Activated T-cell treated with anti-CD3 and anti-CD28 coated beads for 48 hours (primary cell): ENCODE measurements around the gene SUCLG2.

ENCODE experiments used
- DNase-seq: peaks from one replicate; pipeline ENCODE4 v3.0.0-alpha.2; 2020; ENCODE audit warnings: low read depth

SUCLG2 gene

GRCh38 chr3:67509471-67510075 is 144.8 kb downstream of the SUCLG2 start:
- DNase-seq = no peak

GRCh38 chr3:67507584-67507983 is 146.8 kb downstream of the SUCLG2 start:
- DNase-seq = no peak

- no peak for DNase-seq
Measured at GRCh38 chr3:67500709-67501108, 153.7 kb downstream of the SUCLG2 start.

GRCh38 chr3:67497746-67498145 is 156.7 kb downstream of the SUCLG2 start:
- no peak for DNase-seq

- DNase-seq = no peak
Measured at GRCh38 chr3:67495751-67496150, 158.7 kb downstream of the SUCLG2 start.

- no peak for DNase-seq
Measured at GRCh38 chr3:67493808-67494207, 160.6 kb downstream of the SUCLG2 start.

- DNase-seq = no peak
Measured at GRCh38 chr3:67490658-67491057, 163.8 kb downstream of the SUCLG2 start.

- no peak for DNase-seq
Measured at GRCh38 chr3:67489816-67490215, 164.6 kb downstream of the SUCLG2 start.

GRCh38 chr3:67487564-67488114 is 166.8 kb downstream of the SUCLG2 start:
- no peak for DNase-seq

- no peak for DNase-seq
Measured at GRCh38 chr3:67486883-67487282, 167.5 kb downstream of the SUCLG2 start.

GRCh38 chr3:67484085-67484484 is 170.3 kb downstream of the SUCLG2 start:
- no peak for DNase-seq

- no peak for DNase-seq
Measured at GRCh38 chr3:67481126-67481525, 173.3 kb downstream of the SUCLG2 start.

GRCh38 chr3:67478423-67478822 is 176.0 kb downstream of the SUCLG2 start:
- DNase-seq = no peak

- no peak for DNase-seq
Measured at GRCh38 chr3:67474311-67474710, 180.1 kb downstream of the SUCLG2 start.

- DNase-seq = no peak
Measured at GRCh38 chr3:67472674-67473201, 181.7 kb downstream of the SUCLG2 start.

- no peak for DNase-seq
Measured at GRCh38 chr3:67470207-67470606, 184.2 kb downstream of the SUCLG2 start.

GRCh38 chr3:67468511-67468910 is 185.9 kb downstream of the SUCLG2 start:
- DNase-seq = no peak

GRCh38 chr3:67463656-67464055 is 190.8 kb downstream of the SUCLG2 start:
- no peak for DNase-seq

- no peak for DNase-seq
Measured at GRCh38 chr3:67462187-67462586, 192.2 kb downstream of the SUCLG2 start.

- no peak for DNase-seq
Measured at GRCh38 chr3:67461667-67462142, 192.7 kb downstream of the SUCLG2 start.

GRCh38 chr3:67460841-67461510 is 193.4 kb downstream of the SUCLG2 start:
- DNase-seq = no peak

GRCh38 chr3:67459796-67460195 is 194.6 kb downstream of the SUCLG2 start:
- DNase-seq = no peak

GRCh38 chr3:67458896-67459530 is 195.4 kb downstream of the SUCLG2 start:
- DNase-seq = no peak
